ENCODE results near the gene TMED5.

- no peak for TF ChIP-seq CTCF (IDR thresholded peaks at IDR 0.05 in 2 of 3, conservative IDR thresholded peaks at IDR 0.05 in 1 of 3; ENCODE audit: borderline replicate concordance in 1 of 3, insufficient read depth in 1 of 3, low read depth in 2 of 3, low read length in 2 of 3)
- TF ChIP-seq ZNF274 (IDR thresholded peaks at IDR 0.05; ENCODE audit: low read depth, low read length): no peak
- TF ChIP-seq CEBPB (IDR thresholded peaks at IDR 0.05; ENCODE audit: low read depth): no peak
- no peak for TF ChIP-seq ZFX (IDR thresholded peaks at IDR 0.05)
- no peak for TF ChIP-seq POLR2A (IDR thresholded peaks at IDR 0.05; ENCODE audit: borderline replicate concordance, extremely low read depth, insufficient read depth, insufficient read length)
- no peak for TF ChIP-seq ZBTB33 (IDR thresholded peaks at IDR 0.05; ENCODE audit: extremely low read depth, insufficient replicate concordance, low read length)
- TF ChIP-seq SIN3A (IDR thresholded peaks at IDR 0.05; ENCODE audit: low read depth): no peak
- no peak for TF ChIP-seq SRF (IDR thresholded peaks at IDR 0.05; ENCODE audit: low read depth)
- no peak for TF ChIP-seq RAD21 (IDR thresholded peaks at IDR 0.05; ENCODE audit: low read depth)
- no peak for TF ChIP-seq EZH2phosphoT487 (IDR thresholded peaks at IDR 0.05; ENCODE audit: borderline replicate concordance)
- no peak for TF ChIP-seq MAX (IDR thresholded peaks at IDR 0.05)
- no peak for TF ChIP-seq EZH2 (IDR thresholded peaks at IDR 0.05)
Measured at GRCh38 chr1:93143136-93143535, 37.1 kb downstream of the TMED5 start.

All from HCT116 (cell line).